ENCODE results near the gene RAB7A. TPM values are rescaled to one million over a fixed set of nuclear protein-coding genes. Genes with fewer than 3 reads are reported as not detected.
"Not testable (repeated sequence)": the region's sequence is repeated elsewhere in the genome, so short reads cannot be mapped to it uniquely, and the experiment has no call there.

The RAB7A gene
- total RNA-seq, 2 experiments from 2014 or later = 222 to 228 TPM

GRCh38 chr3:128763967-128764366 is 38.0 kb downstream of the RAB7A start:
- DNase-seq = peak; percentile 60
- H3K4me3 Mint-ChIP-seq = no peak overlapping the region
- CTCF ChIA-PET = interaction anchor here (0.9 kb wide), 1 partner anchor 37 kb away, joined by 4 read pairs; no protein-coding TSS in a partner anchor
- H3K36me3 Mint-ChIP-seq (ENCODE audit: low read depth) = peaks cover 18% of the 10 kb centered on the region
- H3K27ac Mint-ChIP-seq = no peak overlapping the region
- H3K4me1 Mint-ChIP-seq (ENCODE audit: low read depth) = peaks cover 77% of the 10 kb centered on the region
- intact Hi-C loops (cut with micrococcal nuclease) = no loop called here
- no peaks in the 10 kb centered on the region for H3K27me3 Mint-ChIP-seq (ENCODE audit: low read depth)
- H3K9me3 Mint-ChIP-seq = no peaks in the 10 kb centered on the region

- H3K4me1 Mint-ChIP-seq (ENCODE audit: low read depth) = peaks cover 76% of the 10 kb centered on the region
- H3K27ac Mint-ChIP-seq = no peak overlapping the region
- intact Hi-C loops (cut with micrococcal nuclease) = no loop called here
- H3K9me3 Mint-ChIP-seq = no peaks in the 10 kb centered on the region
- no peak for DNase-seq
- CTCF ChIA-PET = interaction anchor here (0.6 kb wide), 1 partner anchor 21 kb away, joined by 4 read pairs; no protein-coding TSS in a partner anchor
- no peaks in the 10 kb centered on the region for H3K27me3 Mint-ChIP-seq (ENCODE audit: low read depth)
- H3K36me3 Mint-ChIP-seq (ENCODE audit: low read depth) = peaks cover 18% of the 10 kb centered on the region
- no peak overlapping the region for H3K4me3 Mint-ChIP-seq
Measured at GRCh38 chr3:128764863-128765262, 38.9 kb downstream of the RAB7A start.

- Mint-ChIP-seq H3K36me3 (ENCODE audit: low read depth) (peaks cover 21% of the 10 kb centered on the region), H3K4me3 (no peak overlapping the region), H3K4me1 (ENCODE audit: low read depth) (peaks cover 65% of the 10 kb centered on the region), H3K27me3 (ENCODE audit: low read depth) (no peaks in the 10 kb centered on the region), H3K27ac (peak overlapping the region; percentile 3), H3K9me3 (peaks cover under 1% of the 10 kb centered on the region)
- peak; percentile 14 for DNase-seq
- CTCF ChIA-PET = interaction anchor here (0.6 kb wide), 1 partner anchor 36 kb away, joined by 6 read pairs; no protein-coding TSS in a partner anchor
- intact Hi-C loops (cut with micrococcal nuclease) = no loop called here
Measured at GRCh38 chr3:128767094-128767750, 41.2 kb downstream of the RAB7A start.

- Mint-ChIP-seq H3K36me3 (ENCODE audit: low read depth) (peaks cover 26% of the 10 kb centered on the region), H3K4me3 (no peak overlapping the region), H3K9me3 (peaks cover 4% of the 10 kb centered on the region), H3K27ac (no peak overlapping the region), H3K4me1 (ENCODE audit: low read depth) (peaks cover 66% of the 10 kb centered on the region), H3K27me3 (ENCODE audit: low read depth) (no peaks in the 10 kb centered on the region)
- intact Hi-C loops (cut with micrococcal nuclease) = no loop called here
- no peak for DNase-seq
- CTCF ChIA-PET = interaction anchor here (0.9 to 1.4 kb wide), 6 partner anchors 12 to 84 kb away, joined by 3 to 7 read pairs (median 4); no protein-coding TSS in a partner anchor
Measured at GRCh38 chr3:128768471-128768870, 42.5 kb downstream of the RAB7A start.

GRCh38 chr3:128770387-128770786 is 44.4 kb downstream of the RAB7A start:
- Mint-ChIP-seq H3K4me1 (ENCODE audit: low read depth) (peaks cover 66% of the 10 kb centered on the region), H3K27ac (peak overlapping the region; percentile 30), H3K36me3 (ENCODE audit: low read depth) (peaks cover 15% of the 10 kb centered on the region), H3K27me3 (ENCODE audit: low read depth) (no peaks in the 10 kb centered on the region), H3K9me3 (peaks cover 4% of the 10 kb centered on the region), H3K4me3 (no peak overlapping the region)
- no peak for DNase-seq
- intact Hi-C loops (cut with micrococcal nuclease) = no loop called here
- CTCF ChIA-PET = interaction anchor here (0.7 to 1.3 kb wide), 4 partner anchors 11 to 55 kb away, joined by 3 to 6 read pairs (median 4); no protein-coding TSS in a partner anchor

GRCh38 chr3:128773189-128773588 is 47.2 kb downstream of the RAB7A start:
- DNase-seq; H3K27ac Mint-ChIP-seq; CTCF ChIA-PET; H3K9me3 Mint-ChIP-seq; intact Hi-C loops (cut with micrococcal nuclease); H3K27me3 Mint-ChIP-seq (ENCODE audit: low read depth); H3K4me3 Mint-ChIP-seq: not testable (repeated sequence)
- Mint-ChIP-seq H3K4me1 (ENCODE audit: low read depth) (peaks cover 65% of the 10 kb centered on the region), H3K36me3 (ENCODE audit: low read depth) (peaks cover 16% of the 10 kb centered on the region)

GRCh38 chr3:128773592-128773991 is 47.6 kb downstream of the RAB7A start:
- intact Hi-C loops (cut with micrococcal nuclease); H3K27ac Mint-ChIP-seq; H3K4me3 Mint-ChIP-seq; H3K27me3 Mint-ChIP-seq (ENCODE audit: low read depth); H3K9me3 Mint-ChIP-seq; DNase-seq; CTCF ChIA-PET: not testable (repeated sequence)
- H3K36me3 Mint-ChIP-seq (ENCODE audit: low read depth) = peaks cover 16% of the 10 kb centered on the region
- peaks cover 65% of the 10 kb centered on the region for H3K4me1 Mint-ChIP-seq (ENCODE audit: low read depth)

- Mint-ChIP-seq H3K27me3 (ENCODE audit: low read depth) (no peaks in the 10 kb centered on the region), H3K36me3 (ENCODE audit: low read depth) (peaks cover 16% of the 10 kb centered on the region), H3K27ac (no peak overlapping the region), H3K9me3 (peaks cover 4% of the 10 kb centered on the region), H3K4me3 (no peak overlapping the region), H3K4me1 (ENCODE audit: low read depth) (peaks cover 67% of the 10 kb centered on the region)
- intact Hi-C loops (cut with micrococcal nuclease) = no loop called here
- DNase-seq = no peak
- CTCF ChIA-PET = no interaction called here
Measured at GRCh38 chr3:128775241-128775640, 49.3 kb downstream of the RAB7A start.

- Mint-ChIP-seq H3K4me3 (no peak overlapping the region), H3K9me3 (peaks cover 4% of the 10 kb centered on the region), H3K27ac (no peak overlapping the region), H3K36me3 (ENCODE audit: low read depth) (peaks cover 16% of the 10 kb centered on the region), H3K27me3 (ENCODE audit: low read depth) (no peaks in the 10 kb centered on the region), H3K4me1 (ENCODE audit: low read depth) (peaks cover 72% of the 10 kb centered on the region)
- CTCF ChIA-PET = interaction anchor here (0.7 to 1.4 kb wide), 2 partner anchors 16 to 95 kb away, joined by 3 to 4 read pairs; no protein-coding TSS in a partner anchor
- intact Hi-C loops (cut with micrococcal nuclease) = no loop called here
- DNase-seq = no peak
Measured at GRCh38 chr3:128775906-128776542, 50.0 kb downstream of the RAB7A start.

GRCh38 chr3:128780101-128780837 is 54.3 kb downstream of the RAB7A start:
- Mint-ChIP-seq H3K9me3 (no peaks in the 10 kb centered on the region), H3K27me3 (ENCODE audit: low read depth) (no peaks in the 10 kb centered on the region), H3K4me3 (no peak overlapping the region), H3K27ac (peak overlapping the region; percentile 61), H3K4me1 (ENCODE audit: low read depth) (peaks cover 89% of the 10 kb centered on the region), H3K36me3 (ENCODE audit: low read depth) (peaks cover 3% of the 10 kb centered on the region)
- CTCF ChIA-PET = interaction anchor here (0.6 to 2.2 kb wide), 7 partner anchors 10 to 98 kb away, joined by 3 to 10 read pairs (median 6); no protein-coding TSS in a partner anchor
- intact Hi-C loops (cut with micrococcal nuclease) = no loop called here
- no peak for DNase-seq

GRCh38 chr3:128781164-128781563 is 55.2 kb downstream of the RAB7A start:
- Mint-ChIP-seq H3K9me3 (no peaks in the 10 kb centered on the region), H3K4me3 (no peak overlapping the region), H3K36me3 (ENCODE audit: low read depth) (peaks cover 3% of the 10 kb centered on the region), H3K27ac (peak overlapping the region; percentile 30), H3K27me3 (ENCODE audit: low read depth) (no peaks in the 10 kb centered on the region), H3K4me1 (ENCODE audit: low read depth) (peaks cover 91% of the 10 kb centered on the region)
- intact Hi-C loops (cut with micrococcal nuclease) = no loop called here
- no peak for DNase-seq
- CTCF ChIA-PET = interaction anchor here (1.1 to 2.2 kb wide), 7 partner anchors 11 to 100 kb away, joined by 3 to 10 read pairs (median 7); no protein-coding TSS in a partner anchor

Data from activated naive CD4-positive, alpha-beta T cell treated with anti-CD3 and anti-CD28 coated beads for 36 hours (primary cell).